K562 (cell line): ENCODE results near the gene GRIP1. TPM values are rescaled to one million over a fixed set of nuclear protein-coding genes. Genes with fewer than 3 reads are reported as not detected.

ENCODE experiments used
- ATAC-seq: fragments of 200-7000 bp; cut with Tn5 transposase; 3 replicates; pipeline ENCODE4 v1.9.1; 2020; ENCODE audit warnings: moderate library complexity
- BruUV-seq: library from RNA; stranded (reverse); fragments of 400-500 nt; replicated peaks from 2 replicates; lab custom pipeline; 2021; lab: Mats Ljungman, UMichigan
- CTCF ChIA-PET: fragments of 300-600 bp; formaldehyde crosslinking; extraction: SDS; loops from one replicate; lab custom pipeline; 2021; ENCODE audit warnings: low intra/inter-chr PET ratio; lab: Yijun Ruan, JAX
- POLR2A ChIA-PET: fragments of 300-600, 350-650 bp; sonication (Branson Sonifier 250); formaldehyde crosslinking; extraction: SDS; loops from one replicate; lab custom pipeline; 2021; ENCODE audit warnings: antibody characterized with exemption, inconsistent platforms; lab: Yijun Ruan, JAX
- DNase-seq, 4 experiments: peaks; one replicate each; pipeline versions ENCODE4 v3.0.0 to v3.0.0-alpha.2; 2011 to 2018; ENCODE audit warnings: low spot score in 3 of 4, mixed read lengths in 3 of 4; ENCODE audit errors: extremely low read depth in 1 of 4
- FAIRE-seq: peaks from 2 replicates; lab custom pipeline; 2011; peaks lifted over from hg19 to GRCh38; lab: Jason Lieb, UNC
- H2AFZ ChIP-seq: 2 replicates; pipeline ENCODE4 v1.6.0; 2011; ENCODE audit warnings: low read depth, low read length, control low read depth, inconsistent platforms
- H3K27ac ChIP-seq: fragments of 200-600 bp; 3 replicates; pipeline ENCODE4 v1.8.0; 2011; ENCODE audit warnings: low read depth, mild to moderate bottlenecking, control low read depth, inconsistent platforms, low read length, moderate library complexity, mixed read lengths; ENCODE audit errors: extremely low read depth
- H3K27me3 ChIP-seq, 2 experiments: fragments of 300-600 bp in 1 of 2; 2 replicates in 1 of 2; 3 replicates in 1 of 2; pipeline versions ENCODE4 v1.6.0 to v1.8.0; 2011; ENCODE audit warnings: inconsistent platforms in 2 of 2, low read length in 2 of 2, mild to moderate bottlenecking in 1 of 2, mixed read lengths in 1 of 2, moderate library complexity in 1 of 2; ENCODE audit not compliant: control insufficient read depth in 2 of 2, insufficient read depth in 2 of 2
- H3K36me3 ChIP-seq: fragments of 300-600 bp; 3 replicates; pipeline ENCODE4 v1.8.0; 2011; ENCODE audit warnings: mild to moderate bottlenecking, low read length, inconsistent platforms; ENCODE audit not compliant: control insufficient read depth, insufficient read depth
- H3K4me1 ChIP-seq, 2 experiments: fragments of 200-600 bp in 1 of 2; replicated peaks in 1 of 2; 2 replicates in 1 of 2; 3 replicates in 1 of 2; pipeline versions ENCODE4 v1.5.1 to v1.8.0; 2011; ENCODE audit warnings: inconsistent platforms in 2 of 2, low read length in 2 of 2, mild to moderate bottlenecking in 1 of 2, mixed read lengths in 1 of 2, moderate library complexity in 1 of 2; ENCODE audit not compliant: control insufficient read depth in 2 of 2, insufficient read depth in 2 of 2
- H3K4me2 ChIP-seq: 2 replicates; pipeline ENCODE4 v1.6.1; 2011; ENCODE audit warnings: low read length, control low read depth, inconsistent platforms, mixed read lengths; ENCODE audit not compliant: insufficient read depth
- H3K4me3 ChIP-seq: fragments of 200-600 bp; sonication (generic), shearing (Covaris generic); 2 replicates; pipeline ENCODE4 v1.5.1; 2016; ENCODE audit warnings: control low read depth, inconsistent platforms
- H3K79me2 ChIP-seq: fragments of 200-600 bp; 3 replicates; pipeline ENCODE4 v1.8.0; 2011; ENCODE audit warnings: low read length, inconsistent platforms; ENCODE audit not compliant: control insufficient read depth, insufficient read depth
- H3K9ac ChIP-seq, 2 experiments: 2 replicates each; pipeline versions ENCODE4 v1.6.0 to v1.6.1; 2011; ENCODE audit warnings: low read depth in 2 of 2, low read length in 2 of 2, control low read depth in 1 of 2, inconsistent platforms in 1 of 2, mild to moderate bottlenecking in 1 of 2, mixed read lengths in 1 of 2; ENCODE audit not compliant: insufficient read depth in 1 of 2
- H3K9me1 ChIP-seq: one replicate; pipeline ENCODE4 v1.6.0; 2011; ENCODE audit warnings: inconsistent platforms, mild to moderate bottlenecking, low read length, moderate library complexity; ENCODE audit not compliant: control insufficient read depth, insufficient read depth
- H3K9me3 ChIP-seq: replicated peaks from 2 replicates; pipeline ENCODE4 v1.5.1; 2011; ENCODE audit warnings: low read depth, low read length, inconsistent platforms; ENCODE audit not compliant: control insufficient read depth, insufficient read depth
- H4K20me1 ChIP-seq: replicated peaks from 2 replicates; pipeline ENCODE4 v1.6.1; 2011; ENCODE audit warnings: low read length, inconsistent platforms, mixed read lengths; ENCODE audit not compliant: control insufficient read depth, insufficient read depth
- ATF1 ChIP-seq, 2 experiments: fragments of 450-650 bp in 1 of 2; IDR thresholded peaks; 2 replicates each; pipeline ENCODE4 v1.6.1; 2016; ENCODE audit warnings: missing compliant biosample characterization in 1 of 2, missing genetic modification characterization in 1 of 2
- CREB5 ChIP-seq: fragments of 250-450 bp; sonication (Bioruptor Pico); IDR thresholded peaks from 2 replicates; pipeline ENCODE4 v1.5.0; 2020; ENCODE audit warnings: mild to moderate bottlenecking
- FOXK2 ChIP-seq, 2 experiments: fragments of 450-650 bp; IDR thresholded peaks in 1 of 2; conservative IDR thresholded peaks in 1 of 2; 2 replicates each; pipeline ENCODE4 v1.6.1; 2016; ENCODE audit warnings: low read depth in 2 of 2, mild to moderate bottlenecking in 1 of 2
- SMARCC2 ChIP-seq: fragments of 450-650 bp; IDR thresholded peaks from 2 replicates; pipeline ENCODE4 v1.6.1; 2017; ENCODE audit warnings: antibody characterized with exemption, moderate library complexity, mild to moderate bottlenecking, low read depth
- whole genome bisulfite sequencing: fragments of 100-300 bp; shearing (Covaris generic); methylation state at CpG from one replicate; pipeline ENCODE4 v1.1.6; 2016; ENCODE audit warnings: low coverage, mixed read lengths; ENCODE audit not compliant: insufficient coverage; ENCODE audit errors: missing lambda C conversion rate; 5-methylcytosine and 5-hydroxymethylcytosine counted together
- in situ Hi-C: fragments of 300-500 bp; cut with MboI; formaldehyde crosslinking; loops from 4 replicates; pipeline ENCODE4 v1.15.0; 2018; ENCODE audit warnings: inconsistent platforms, mixed read lengths
- intact Hi-C: fragments of 100-400 bp; cut with micrococcal nuclease; formaldehyde crosslinking; loops from 2 replicates; pipeline ENCODE4 v1.14.2; 2022
- polyA plus RNA-seq, 8 experiments: library from polyadenylated mRNA; depleted of rRNA in 4 of 8; stranded (reverse) in 5 of 8; unstranded in 3 of 8; fragments of >200 nt; fragmentation: Nextera tagmentation in 2 of 8; fragmentation: Illumina TruSeq in 1 of 8; extraction: Ambion mirVana in 2 of 8; extraction: Trizol in 1 of 8; gene quantifications; 2 replicates each; pipeline versions ENCODE4 v1.2.1 to v1.2.3, GENCODE V29; 2011 to 2014; ENCODE audit warnings: inconsistent platforms in 1 of 8, missing spikeins in 1 of 8
- total RNA-seq, 7 experiments: library from RNA; depleted of rRNA in 6 of 7; stranded (reverse); fragments of >200 nt in 6 of 7; fragmentation: Illumina TruSeq in 2 of 7; extraction: Trizol in 2 of 7; gene quantifications; 2 replicates each; pipeline versions ENCODE4 v1.2.1 to v1.2.3, GENCODE V29; 2011 to 2021; ENCODE audit warnings: low replicate concordance in 1 of 7
- TF ChIP-seq, protein P1 (sequence below): fragments of 450-650 bp; IDR thresholded peaks from 2 replicates; pipeline ENCODE4 v1.6.1; 2016; ENCODE audit warnings: missing biosample characterization, missing genetic modification characterization
- TF ChIP-seq, protein P2 (sequence below): fragments of 450-650 bp; conservative IDR thresholded peaks from 2 replicates; pipeline ENCODE4 v1.6.1; 2016; ENCODE audit warnings: missing genetic modification characterization, low read depth, mild to moderate bottlenecking, control low read depth, missing compliant biosample characterization

Gene GRIP1
- total and polyA plus RNA-seq, 9 of the 15 experiments (the other 6 are each of a cell fraction or from before 2014, with no cell fraction given): 0.28 to 1.2 (median 0.45) TPM

GRCh38 chr12:66531766-66532165, 147.1 kb downstream of the GRIP1 start:
- POLR2A ChIA-PET: no interaction called here
- no TSS peak for BruUV-seq
- intact Hi-C loops: no loop called here
- no peak for ATAC-seq
- Histone ChIP-seq H2AFZ (no peak overlapping the region), H4K20me1 (no peaks in the 10 kb centered on the region), H3K36me3 (no peaks in the 10 kb centered on the region), H3K9ac (no peak overlapping the region), H3K4me3 (no peak overlapping the region), H3K27me3 (no peaks in the 10 kb centered on the region), H3K9me3 (no peaks in the 10 kb centered on the region), H3K4me2 (no peak overlapping the region), H3K27ac (no peak overlapping the region), H3K4me1 (no peaks in the 10 kb centered on the region), H3K79me2 (no peaks in the 10 kb centered on the region), H3K9me1 (no peaks in the 10 kb centered on the region)
- no peak for DNase-seq
- CTCF ChIA-PET: no interaction called here
- WGBS: 11% methylated on average over 2 of the region's 2 CpGs
- TF ChIP-seq ATF1 (CRISPR knock-in tag; IDR thresholded peaks at IDR 0.05) (no peak), ATF1 (tag; IDR thresholded peaks at IDR 0.05) (no peak), CREB5 (CRISPR knock-in tag) (no peak), FOXK2 (conservative IDR thresholded peaks at IDR 0.05 in 1 of 2, IDR thresholded peaks at IDR 0.05 in 1 of 2; ENCODE audit: low read depth in 2 of 2) (no peak), SMARCC2 (no peak)
- TF ChIP-seq, protein P1, sequence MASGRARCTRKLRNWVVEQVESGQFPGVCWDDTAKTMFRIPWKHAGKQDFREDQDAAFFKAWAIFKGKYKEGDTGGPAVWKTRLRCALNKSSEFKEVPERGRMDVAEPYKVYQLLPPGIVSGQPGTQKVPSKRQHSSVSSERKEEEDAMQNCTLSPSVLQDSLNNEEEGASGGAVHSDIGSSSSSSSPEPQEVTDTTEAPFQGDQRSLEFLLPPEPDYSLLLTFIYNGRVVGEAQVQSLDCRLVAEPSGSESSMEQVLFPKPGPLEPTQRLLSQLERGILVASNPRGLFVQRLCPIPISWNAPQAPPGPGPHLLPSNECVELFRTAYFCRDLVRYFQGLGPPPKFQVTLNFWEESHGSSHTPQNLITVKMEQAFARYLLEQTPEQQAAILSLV: no peak
- TF ChIP-seq, protein P2, sequence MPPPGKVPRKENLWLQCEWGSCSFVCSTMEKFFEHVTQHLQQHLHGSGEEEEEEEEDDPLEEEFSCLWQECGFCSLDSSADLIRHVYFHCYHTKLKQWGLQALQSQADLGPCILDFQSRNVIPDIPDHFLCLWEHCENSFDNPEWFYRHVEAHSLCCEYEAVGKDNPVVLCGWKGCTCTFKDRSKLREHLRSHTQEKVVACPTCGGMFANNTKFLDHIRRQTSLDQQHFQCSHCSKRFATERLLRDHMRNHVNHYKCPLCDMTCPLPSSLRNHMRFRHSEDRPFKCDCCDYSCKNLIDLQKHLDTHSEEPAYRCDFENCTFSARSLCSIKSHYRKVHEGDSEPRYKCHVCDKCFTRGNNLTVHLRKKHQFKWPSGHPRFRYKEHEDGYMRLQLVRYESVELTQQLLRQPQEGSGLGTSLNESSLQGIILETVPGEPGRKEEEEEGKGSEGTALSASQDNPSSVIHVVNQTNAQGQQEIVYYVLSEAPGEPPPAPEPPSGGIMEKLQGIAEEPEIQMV (tag): no peak
- no peak for FAIRE-seq
- in situ Hi-C loops: no loop called here
